Measurements from ENCODE around the gene GALP. TPM values are rescaled to one million over a fixed set of nuclear protein-coding genes. Genes with fewer than 3 reads are reported as not detected.

GALP gene
- total RNA-seq, 3 donors from 2014 or later (not counting 1 experiment from before 2014, with no cell fraction given): not detected

DNA sequence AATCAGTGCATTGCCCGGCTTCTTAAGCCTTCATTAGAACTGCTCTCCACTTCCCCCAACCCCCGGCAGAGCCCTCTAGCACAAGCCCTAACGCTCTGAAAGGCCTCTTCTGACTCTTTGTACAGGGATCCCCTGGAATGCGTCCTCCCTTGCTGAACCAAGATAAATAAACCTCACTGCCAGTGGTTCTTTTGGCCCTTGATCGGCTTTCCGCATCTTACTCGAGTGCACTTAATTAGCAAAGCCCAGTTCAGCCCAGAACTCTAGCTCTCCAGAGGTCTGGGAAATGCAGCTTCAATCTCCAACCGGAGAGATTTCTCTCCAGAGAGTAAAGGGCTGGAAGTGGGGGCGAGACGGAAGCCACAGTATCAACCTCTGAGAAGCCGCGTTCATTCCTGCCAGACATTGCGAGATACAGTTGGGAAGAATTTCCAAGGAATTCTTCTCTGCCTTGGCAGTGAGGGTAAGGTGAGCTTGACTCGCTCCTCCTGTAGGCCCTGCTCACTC lies 43.4 kb upstream of the GALP start:
- 90% methylated on average over 14 of the region's 14 CpGs for WGBS (ENCODE audit: insufficient coverage)
- H3K36me3 ChIP-seq (ENCODE audit: control insufficient read depth, insufficient read depth, low read length): no peaks in the 10 kb centered on the region
- TF ChIP-seq, protein P1, sequence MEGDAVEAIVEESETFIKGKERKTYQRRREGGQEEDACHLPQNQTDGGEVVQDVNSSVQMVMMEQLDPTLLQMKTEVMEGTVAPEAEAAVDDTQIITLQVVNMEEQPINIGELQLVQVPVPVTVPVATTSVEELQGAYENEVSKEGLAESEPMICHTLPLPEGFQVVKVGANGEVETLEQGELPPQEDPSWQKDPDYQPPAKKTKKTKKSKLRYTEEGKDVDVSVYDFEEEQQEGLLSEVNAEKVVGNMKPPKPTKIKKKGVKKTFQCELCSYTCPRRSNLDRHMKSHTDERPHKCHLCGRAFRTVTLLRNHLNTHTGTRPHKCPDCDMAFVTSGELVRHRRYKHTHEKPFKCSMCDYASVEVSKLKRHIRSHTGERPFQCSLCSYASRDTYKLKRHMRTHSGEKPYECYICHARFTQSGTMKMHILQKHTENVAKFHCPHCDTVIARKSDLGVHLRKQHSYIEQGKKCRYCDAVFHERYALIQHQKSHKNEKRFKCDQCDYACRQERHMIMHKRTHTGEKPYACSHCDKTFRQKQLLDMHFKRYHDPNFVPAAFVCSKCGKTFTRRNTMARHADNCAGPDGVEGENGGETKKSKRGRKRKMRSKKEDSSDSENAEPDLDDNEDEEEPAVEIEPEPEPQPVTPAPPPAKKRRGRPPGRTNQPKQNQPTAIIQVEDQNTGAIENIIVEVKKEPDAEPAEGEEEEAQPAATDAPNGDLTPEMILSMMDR (IDR thresholded peaks at IDR 0.05): no peak

DNA sequence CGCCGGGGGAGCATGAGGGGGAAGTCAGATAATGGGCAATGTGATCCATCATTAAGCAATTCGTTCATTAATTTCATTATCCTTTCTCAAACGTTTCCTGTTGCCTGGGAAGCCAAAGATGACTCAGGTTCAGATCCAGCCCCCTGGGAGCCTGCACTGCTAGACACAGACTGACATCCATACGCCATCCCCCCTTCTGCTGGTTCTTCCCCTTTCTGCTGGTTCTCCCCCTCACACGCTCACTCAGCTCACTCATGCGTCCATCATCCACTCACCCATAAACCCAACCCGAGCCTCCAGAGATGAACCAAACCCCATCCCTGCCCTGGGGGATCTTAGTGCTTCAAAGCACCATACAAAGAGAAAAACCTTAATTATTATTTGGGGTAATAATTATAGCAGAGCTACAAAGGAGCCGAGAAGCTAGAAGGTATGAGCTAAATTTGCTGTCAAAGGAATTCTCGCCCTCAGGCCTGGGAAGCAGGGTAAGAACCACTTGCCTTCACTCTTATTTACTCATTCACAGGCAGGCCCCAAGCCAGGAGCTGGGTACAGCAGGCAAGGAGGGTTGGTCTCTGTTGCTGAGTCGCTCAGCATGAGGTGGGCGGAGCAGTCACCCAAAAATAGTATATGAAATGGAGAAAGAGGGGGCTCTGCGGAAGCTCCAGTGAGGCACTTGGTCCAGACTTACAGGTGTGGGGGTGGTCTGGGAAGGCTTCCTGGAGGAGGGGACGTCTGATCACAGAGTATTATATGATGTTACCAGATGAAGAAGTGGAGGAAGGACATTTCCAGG lies 41.8 kb upstream of the GALP start:
- H3K27me3 ChIP-seq (ENCODE audit: control insufficient read depth, insufficient read depth, low read length): no peaks in the 10 kb centered on the region
- DNase-seq (no peak), ATAC-seq (no peak)
- TF ChIP-seq, protein P1 (IDR thresholded peaks at IDR 0.05): no peak
- no peaks in the 10 kb centered on the region for H3K9me3 ChIP-seq (ENCODE audit: control insufficient read depth, insufficient read depth, low read length)
- H3K9me3 Mint-ChIP-seq: no peaks in the 10 kb centered on the region
- peaks cover 6% of the 10 kb centered on the region for H3K4me1 ChIP-seq (ENCODE audit: control insufficient read depth, insufficient read depth, low read length)
- no peaks in the 10 kb centered on the region for H3K36me3 Mint-ChIP-seq
- no peak overlapping the region for H3K27ac ChIP-seq (ENCODE audit: low read length)
- H3K4me1 Mint-ChIP-seq: no peaks in the 10 kb centered on the region
- H3K4me3 ChIP-seq (ENCODE audit: low read length): no peak overlapping the region
- WGBS (ENCODE audit: insufficient coverage): 68% methylated on average over 12 of the region's 14 CpGs
- no peak overlapping the region for H3K4me3 Mint-ChIP-seq
- intact Hi-C loops (cut with micrococcal nuclease): no loop called here
- no peaks in the 10 kb centered on the region for H3K27me3 Mint-ChIP-seq (ENCODE audit: low read depth in 2 of 2)
- H3K36me3 ChIP-seq (ENCODE audit: control insufficient read depth, insufficient read depth, low read length): no peaks in the 10 kb centered on the region
- no peak overlapping the region for H3K27ac Mint-ChIP-seq

More for the DNA sequence above, 43.4 kb upstream of the GALP start:
- DNase-seq (no peak), ATAC-seq (no peak)
- no peak overlapping the region for H3K27ac Mint-ChIP-seq
- no peak overlapping the region for H3K4me3 Mint-ChIP-seq
- H3K4me3 ChIP-seq (ENCODE audit: low read length): no peak overlapping the region
- peaks cover 6% of the 10 kb centered on the region for H3K4me1 ChIP-seq (ENCODE audit: control insufficient read depth, insufficient read depth, low read length)
- no peaks in the 10 kb centered on the region for H3K9me3 Mint-ChIP-seq
- H3K27ac ChIP-seq (ENCODE audit: low read length): no peak overlapping the region
- no peaks in the 10 kb centered on the region for H3K9me3 ChIP-seq (ENCODE audit: control insufficient read depth, insufficient read depth, low read length)
- H3K27me3 Mint-ChIP-seq (ENCODE audit: low read depth in 2 of 2): no peaks in the 10 kb centered on the region
- H3K36me3 Mint-ChIP-seq: no peaks in the 10 kb centered on the region
- no peaks in the 10 kb centered on the region for H3K4me1 Mint-ChIP-seq
- H3K27me3 ChIP-seq (ENCODE audit: control insufficient read depth, insufficient read depth, low read length): no peaks in the 10 kb centered on the region
- intact Hi-C loops (cut with micrococcal nuclease): no loop called here

DNA sequence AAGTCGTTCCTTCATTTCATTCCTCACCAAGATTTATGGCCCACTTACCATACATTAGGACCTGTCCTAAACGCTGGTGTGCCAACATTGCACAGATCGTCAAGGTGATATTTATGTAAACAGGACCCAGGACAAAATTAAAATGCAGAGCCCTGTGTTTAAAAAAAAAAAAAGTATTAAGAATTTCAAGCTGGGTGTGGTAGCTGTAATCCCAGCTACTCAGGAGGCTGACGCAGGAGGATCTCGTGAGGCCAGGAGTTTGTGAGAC lies 41.2 kb upstream of the GALP start:
- no peaks in the 10 kb centered on the region for H3K9me3 ChIP-seq (ENCODE audit: control insufficient read depth, insufficient read depth, low read length)
- ATAC-seq (no peak), DNase-seq (no peak)
- Mint-ChIP-seq H3K4me3 (no peak overlapping the region), H3K9me3 (no peaks in the 10 kb centered on the region), H3K27ac (no peak overlapping the region), H3K4me1 (peaks cover under 1 to 1% of the 10 kb centered on the region in 2 donors), H3K27me3 (ENCODE audit: low read depth in 2 of 2) (no peaks in the 10 kb centered on the region), H3K36me3 (no peaks in the 10 kb centered on the region)
- H3K4me1 ChIP-seq (ENCODE audit: control insufficient read depth, insufficient read depth, low read length): peaks cover 6% of the 10 kb centered on the region
- H3K4me3 ChIP-seq (ENCODE audit: low read length): no peak overlapping the region
- intact Hi-C loops (cut with micrococcal nuclease): no loop called here
- 86% methylated on average over 4 of the region's 5 CpGs for WGBS (ENCODE audit: insufficient coverage)
- no peaks in the 10 kb centered on the region for H3K27me3 ChIP-seq (ENCODE audit: control insufficient read depth, insufficient read depth, low read length)
- H3K27ac ChIP-seq (ENCODE audit: low read length): no peak overlapping the region
- TF ChIP-seq, protein P1 (IDR thresholded peaks at IDR 0.05): no peak
- no peaks in the 10 kb centered on the region for H3K36me3 ChIP-seq (ENCODE audit: control insufficient read depth, insufficient read depth, low read length)

DNA sequence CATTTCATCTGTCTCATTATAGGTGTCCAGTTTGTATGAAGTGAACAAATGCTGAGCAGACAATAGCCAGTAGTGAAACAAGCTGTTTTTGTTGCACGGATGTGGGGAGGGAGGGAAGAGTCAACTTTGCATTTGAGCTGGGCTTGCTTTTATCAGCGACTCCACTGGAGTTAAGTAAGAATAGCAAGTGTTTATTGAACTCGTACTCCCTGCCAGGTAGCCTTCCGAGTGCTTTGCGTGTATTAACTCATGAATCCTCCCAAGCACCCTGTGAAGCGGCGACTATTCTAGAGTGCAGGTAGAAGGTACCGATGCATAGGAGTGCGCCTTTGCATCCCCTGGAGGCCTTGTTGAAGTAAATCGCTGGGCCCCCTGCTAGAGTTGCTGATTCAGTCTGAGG lies 39.4 kb upstream of the GALP start:
- TF ChIP-seq, protein P1 (IDR thresholded peaks at IDR 0.05): no peak
- no peak overlapping the region for H3K4me3 Mint-ChIP-seq

More for the DNA sequence above, 39.4 kb upstream of the GALP start:
- Histone ChIP-seq H3K36me3 (ENCODE audit: control insufficient read depth, insufficient read depth, low read length) (no peaks in the 10 kb centered on the region), H3K4me1 (ENCODE audit: control insufficient read depth, insufficient read depth, low read length) (peaks cover 13% of the 10 kb centered on the region), H3K4me3 (ENCODE audit: low read length) (no peak overlapping the region), H3K27me3 (ENCODE audit: control insufficient read depth, insufficient read depth, low read length) (no peaks in the 10 kb centered on the region), H3K27ac (ENCODE audit: low read length) (no peak overlapping the region), H3K9me3 (ENCODE audit: control insufficient read depth, insufficient read depth, low read length) (no peaks in the 10 kb centered on the region)
- H3K27ac Mint-ChIP-seq: no peak overlapping the region
- no peak for ATAC-seq
- DNase-seq: no peak
- no peaks in the 10 kb centered on the region for H3K9me3 Mint-ChIP-seq
- no peaks in the 10 kb centered on the region for H3K36me3 Mint-ChIP-seq
- WGBS (ENCODE audit: insufficient coverage): 94% methylated on average over 10 of the region's 10 CpGs
- no peaks in the 10 kb centered on the region for H3K27me3 Mint-ChIP-seq (ENCODE audit: low read depth in 2 of 2)
- intact Hi-C loops (cut with micrococcal nuclease): no loop called here
- H3K4me1 Mint-ChIP-seq: peaks cover 16 to 17% of the 10 kb centered on the region in 2 donors

All from natural killer cell (primary cell).